GM13976 (cell line): ENCODE measurements around the gene MYH4.

Experiments
- DNase-seq: peaks from one replicate; pipeline ENCODE4 v3.0.0; 2012; ENCODE audit warnings: low spot score
- CTCF ChIP-seq: IDR thresholded peaks from 2 replicates; pipeline ENCODE4 v1.5.1; 2012; ENCODE audit warnings: borderline replicate concordance, mild to moderate bottlenecking; ENCODE audit not compliant: insufficient read depth; ENCODE audit errors: extremely low read depth, missing control alignments, control extremely low read depth
- in situ Hi-C: fragments of 300-500 bp; cut with MboI; formaldehyde crosslinking; loops from one replicate; pipeline ENCODE4 v1.12.0; 2022; ENCODE audit warnings: low sequenced_read_pairs, mixed read lengths, inconsistent platforms; ENCODE audit not compliant: unreplicated experiment

Gene MYH4

GRCh38 chr17:10499950-10500349 lies 30.6 kb upstream of the MYH4 start:
- in situ Hi-C loops, result no loop called here
- no peak for DNase-seq
- TF ChIP-seq CTCF, result no peak

GRCh38 chr17:10492004-10492403 lies 22.6 kb upstream of the MYH4 start:
- DNase-seq, result no peak
- in situ Hi-C loops, result no loop called here
- TF ChIP-seq CTCF, result no peak

GRCh38 chr17:10482252-10482651 lies 12.9 kb upstream of the MYH4 start:
- DNase-seq, result no peak
- TF ChIP-seq CTCF, result no peak
- in situ Hi-C loops, result no loop called here

GRCh38 chr17:10477701-10478100 lies 8.3 kb upstream of the MYH4 start:
- in situ Hi-C loops, result no loop called here
- no peak for TF ChIP-seq CTCF
- DNase-seq, result no peak

- in situ Hi-C loops, result no loop called here
- no peak for TF ChIP-seq CTCF
These were observed 5.2 kb upstream of the MYH4 start for GRCh38 chr17:10474536-10474935.

GRCh38 chr17:10471858-10472257 lies 2.5 kb upstream of the MYH4 start:
- in situ Hi-C loops, result no loop called here
- DNase-seq, result no peak
- no peak for TF ChIP-seq CTCF

More at GRCh38 chr17:10474536-10474935, 5.2 kb upstream of the MYH4 start:
- DNase-seq, result no peak

- DNase-seq, result no peak
- TF ChIP-seq CTCF, result no peak
- in situ Hi-C loops, result no loop called here
These were observed 6.0 kb downstream of the MYH4 start for GRCh38 chr17:10463402-10463801.
